Common myeloid progenitor, CD34-positive (primary cell): Measurements from ENCODE around the gene PLEKHA7.
A peak's percentile ranks its signal among the peaks of the same experiment; 100 is the strongest.

Experiments
- CTCF ChIA-PET: fragments of 350-600 bp; sonication (Branson Sonifier 250); formaldehyde crosslinking; loops from one replicate; lab custom pipeline; 2021; ENCODE audit warnings: antibody characterized with exemption; lab: Charles Lee
- POLR2A ChIA-PET: fragments of 350-600 bp; sonication (Branson Sonifier 250); formaldehyde crosslinking; loops from one replicate; lab custom pipeline; 2021; ENCODE audit warnings: antibody characterized with exemption; lab: Charles Lee
- DNase-seq, 3 donors: peaks; one replicate each; pipeline versions ENCODE4 v3.0.0 to v3.0.0-alpha.2; 2013
- H3K27ac ChIP-seq, 2 experiments: 1 replicate in 1 of 2; 2 replicates in 1 of 2; pipeline ENCODE4 v1.7.0; 2013; ENCODE audit warnings: inconsistent platforms in 2 of 2, low read length in 2 of 2, mild to moderate bottlenecking in 2 of 2, low read depth in 1 of 2, moderate library complexity in 1 of 2; ENCODE audit not compliant: severe bottlenecking in 2 of 2, insufficient read depth in 1 of 2, poor library complexity in 1 of 2
- H3K27me3 ChIP-seq, 5 experiments: replicated peaks in 2 of 5; 1 replicate in 3 of 5; 2 replicates in 2 of 5; pipeline versions ENCODE4 v1.6.1 to v1.7.0; 2013; ENCODE audit warnings: low read length in 4 of 5, mild to moderate bottlenecking in 2 of 5, moderate library complexity in 2 of 5, inconsistent platforms in 1 of 5; ENCODE audit not compliant: insufficient read depth in 5 of 5, control insufficient read depth in 4 of 5
- H3K36me3 ChIP-seq, 4 experiments: 1 replicate in 2 of 4; 2 replicates in 2 of 4; pipeline versions ENCODE4 v1.6.1 to v1.7.0; 2013; ENCODE audit warnings: low read length in 3 of 4, control low read depth in 1 of 4, mild to moderate bottlenecking in 1 of 4; ENCODE audit not compliant: control insufficient read depth in 4 of 4, insufficient read depth in 4 of 4
- H3K4me1 ChIP-seq, 4 experiments: 1 replicate in 3 of 4; 2 replicates in 1 of 4; pipeline versions ENCODE4 v1.6.1 to v1.7.1; 2013; ENCODE audit warnings: low read length in 3 of 4, mild to moderate bottlenecking in 3 of 4, control low read depth in 1 of 4, inconsistent platforms in 1 of 4, moderate library complexity in 1 of 4; ENCODE audit not compliant: control insufficient read depth in 4 of 4, insufficient read depth in 4 of 4; ENCODE audit errors: control extremely low read depth in 1 of 4
- H3K4me3 ChIP-seq, 7 experiments: 1 replicate in 4 of 7; 2 replicates in 3 of 7; pipeline versions ENCODE4 v1.5.1 to v1.7.0; 2013; ENCODE audit warnings: mild to moderate bottlenecking in 7 of 7, low read length in 6 of 7, moderate library complexity in 6 of 7, inconsistent platforms in 2 of 7, low read depth in 2 of 7, control low read depth in 1 of 7; ENCODE audit not compliant: insufficient read depth in 4 of 7, control insufficient read depth in 1 of 7; ENCODE audit errors: extremely low read depth in 1 of 7
- H3K9me3 ChIP-seq, 5 experiments: 1 replicate in 4 of 5; 2 replicates in 1 of 5; pipeline versions ENCODE4 v1.6.1 to v1.7.1; 2013; ENCODE audit warnings: low read length in 4 of 5, mild to moderate bottlenecking in 2 of 5, inconsistent platforms in 1 of 5, low read depth in 1 of 5, moderate library complexity in 1 of 5; ENCODE audit not compliant: control insufficient read depth in 4 of 5, insufficient read depth in 2 of 5; ENCODE audit errors: control extremely low read depth in 1 of 5
- WGBS: methylation state at CpG from one replicate; pipeline ENCODE4 v1.1.5; 2013; ENCODE audit not compliant: insufficient coverage; 5-methylcytosine and 5-hydroxymethylcytosine counted together

PLEKHA7 gene

DNA sequence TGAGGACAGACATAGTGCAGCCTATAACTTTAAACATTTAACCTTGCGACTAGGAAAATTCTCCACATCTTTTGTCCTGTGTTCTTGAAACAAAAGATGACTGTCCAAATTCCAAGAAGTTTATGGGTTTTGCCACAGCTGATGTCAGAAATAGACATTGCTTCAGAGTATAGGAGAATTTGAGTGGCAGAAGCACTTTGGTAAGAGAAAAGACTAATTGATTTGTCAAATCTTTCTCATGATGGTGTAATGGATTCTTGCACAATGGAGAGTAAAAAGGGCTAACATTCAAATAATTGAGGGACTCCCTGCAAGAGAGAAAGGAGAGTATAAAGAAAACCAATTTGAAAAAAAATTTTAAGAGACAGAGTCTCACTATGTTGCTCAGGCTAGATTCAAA lies 250.5 kb downstream of the PLEKHA7 start:
- POLR2A ChIA-PET: no interaction called here
- no peak overlapping the region for H3K4me3 ChIP-seq
- no peaks in the 10 kb centered on the region for H3K9me3 ChIP-seq
- 100% methylated on average over 1 of the region's 1 CpG for WGBS
- peaks cover 0 to 4% (median 0%) of the 10 kb centered on the region in 5 experiments for H3K27me3 ChIP-seq
- peaks cover 7 to 14% (median 10%) of the 10 kb centered on the region in 4 experiments for H3K4me1 ChIP-seq
- CTCF ChIA-PET: interaction anchor here (1.0 to 2.2 kb wide), 3 partner anchors 22 to 299 kb away, joined by 3 to 9 read pairs (median 3); no protein-coding TSS in a partner anchor
- no peak for DNase-seq
- no peak overlapping the region for H3K27ac ChIP-seq
- H3K36me3 ChIP-seq: no peaks in the 10 kb centered on the region

DNA sequence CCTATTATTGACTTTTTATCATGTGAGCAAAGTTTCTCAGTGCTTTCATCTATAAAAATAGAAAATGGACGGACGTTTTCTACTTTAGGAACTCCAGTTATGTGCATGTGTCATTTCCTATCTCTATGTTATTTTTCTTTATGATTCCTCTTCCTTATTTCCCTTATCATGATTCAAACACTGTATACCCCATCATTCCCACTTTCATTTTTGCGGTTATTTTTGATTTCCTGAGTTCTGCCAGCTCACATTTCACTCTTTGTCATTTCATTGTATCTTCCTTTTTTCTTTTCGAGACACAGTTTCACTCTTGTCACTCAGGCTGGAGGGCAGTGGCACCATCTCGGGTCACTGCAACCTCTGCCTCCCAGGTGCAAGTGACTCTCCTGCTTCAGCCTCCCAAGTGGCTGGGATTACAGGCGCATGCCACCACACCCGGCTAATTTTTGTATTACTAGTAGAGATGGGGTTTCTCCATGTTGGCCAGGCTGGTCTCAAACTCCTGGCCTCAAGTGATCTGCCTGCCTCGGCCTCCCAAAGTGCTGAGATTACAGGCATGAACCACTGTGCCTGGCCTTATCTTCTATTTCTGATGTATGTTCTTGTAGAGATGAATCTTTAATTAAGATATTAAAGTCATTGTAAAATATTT lies 254.2 kb downstream of the PLEKHA7 start:
- Histone ChIP-seq H3K36me3 (peaks cover 0 to 26% (median 11%) of the 10 kb centered on the region in 4 experiments), H3K4me3 (peak overlapping the region in 3 of 7 experiments; percentile 45 to 66 (median 50)), H3K27ac (peak overlapping the region; percentile 12 to 40), H3K9me3 (no peaks in the 10 kb centered on the region), H3K4me1 (peaks cover 7 to 15% (median 10%) of the 10 kb centered on the region in 4 experiments), H3K27me3 (no peaks in the 10 kb centered on the region)
- 48% methylated on average over 4 of the region's 8 CpGs for WGBS
- CTCF ChIA-PET: interaction anchor here (0.6 to 2.4 kb wide), 2 partner anchors 10 to 12 kb away, joined by 3 to 7 read pairs; no protein-coding TSS in a partner anchor
- DNase-seq: peak; percentile 41 to 51 (median 47)
- POLR2A ChIA-PET: no interaction called here

DNA sequence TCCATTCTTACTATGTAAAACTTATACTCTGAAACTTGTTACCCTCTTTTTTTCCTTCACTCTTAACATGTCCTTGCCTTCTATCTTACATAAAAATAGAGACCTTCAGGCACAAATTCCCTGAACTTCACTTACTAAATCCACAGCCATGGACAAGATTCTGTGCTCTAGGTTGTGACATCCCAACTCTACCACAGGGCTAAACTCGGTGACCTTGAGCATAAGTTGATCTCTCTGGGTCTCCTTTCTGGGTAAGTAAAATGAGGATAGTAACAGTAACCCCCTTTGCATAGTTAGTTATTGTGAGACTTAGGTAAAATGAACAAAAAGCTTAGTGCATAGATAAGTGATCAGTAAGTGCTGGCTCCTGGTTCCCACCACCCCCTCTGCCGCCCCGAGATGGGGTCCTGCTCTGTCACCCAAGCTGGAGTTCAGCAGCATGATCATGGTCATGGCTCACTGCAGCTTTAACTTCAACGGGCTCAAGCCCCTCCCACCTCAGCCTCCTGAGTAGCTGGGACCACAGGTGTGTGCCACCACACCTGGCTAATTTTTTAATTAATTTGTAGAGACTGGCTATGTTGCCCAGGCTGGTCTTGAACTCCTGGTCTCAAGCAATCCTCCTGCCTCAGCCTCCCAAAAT lies 255.7 kb downstream of the PLEKHA7 start:
- no peak for DNase-seq
- Histone ChIP-seq H3K27me3 (no peaks in the 10 kb centered on the region), H3K4me3 (peak overlapping the region in 1 of 7 experiments; percentile 15), H3K9me3 (no peaks in the 10 kb centered on the region), H3K4me1 (peaks cover 7 to 15% (median 10%) of the 10 kb centered on the region in 4 experiments), H3K36me3 (peaks cover 3 to 40% (median 18%) of the 10 kb centered on the region in 4 experiments), H3K27ac (no peak overlapping the region)
- WGBS: 94% methylated on average over 3 of the region's 4 CpGs
- ChIA-PET POLR2A (no interaction called here), CTCF (no interaction called here)

DNA sequence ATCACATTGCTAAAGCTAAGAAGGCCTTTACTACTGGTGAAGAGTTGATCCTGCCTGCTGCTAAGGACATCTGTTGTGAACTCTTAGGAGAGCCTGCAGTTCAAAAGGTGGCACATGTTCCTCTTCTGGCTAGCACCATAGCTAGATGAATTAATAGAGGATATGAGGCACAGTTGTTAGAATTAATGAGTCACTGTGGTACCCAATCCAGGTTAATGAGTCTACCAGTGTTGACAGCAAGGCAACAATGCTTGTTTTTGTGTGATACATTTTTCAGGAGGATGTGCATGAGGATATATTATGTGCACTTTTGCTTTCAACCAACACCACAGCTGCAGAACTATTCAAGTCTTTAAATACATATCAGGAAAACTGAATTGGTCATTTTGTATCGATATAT lies 263.8 kb downstream of the PLEKHA7 start:
- Histone ChIP-seq H3K9me3 (no peaks in the 10 kb centered on the region), H3K27ac (no peak overlapping the region), H3K27me3 (no peaks in the 10 kb centered on the region), H3K4me1 (no peaks in the 10 kb centered on the region), H3K36me3 (peaks cover 25 to 86% (median 56%) of the 10 kb centered on the region in 4 experiments), H3K4me3 (no peak overlapping the region)
- ChIA-PET CTCF (interaction anchor here (1.0 to 2.2 kb wide), 5 partner anchors 10 to 43 kb away, joined by 3 to 8 read pairs (median 3); no protein-coding TSS in a partner anchor), POLR2A (no interaction called here)
- DNase-seq: no peak
- WGBS: no CpG with 5 or more reads among the region's 1 CpG

DNA sequence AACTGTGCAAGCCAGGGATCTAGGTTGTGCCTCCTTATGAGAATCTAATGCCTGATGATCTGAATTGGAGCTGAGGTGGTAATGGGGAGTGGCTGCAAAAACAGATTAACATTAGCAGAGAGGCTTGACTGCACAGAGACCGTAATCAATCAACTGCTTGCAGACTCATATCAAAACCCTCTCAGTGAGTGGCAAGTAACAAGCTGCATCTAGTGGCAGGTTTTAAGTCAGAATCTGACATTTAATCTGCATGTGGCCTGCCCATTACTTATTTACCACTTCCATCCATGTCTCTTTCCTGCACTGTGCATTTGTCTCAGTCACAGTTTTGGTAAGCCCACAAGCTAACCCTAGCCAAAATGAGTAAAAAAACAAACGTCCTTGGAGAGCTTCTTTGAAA lies 264.5 kb downstream of the PLEKHA7 start:
- ChIA-PET CTCF (interaction anchor here (0.9 to 2.2 kb wide), 6 partner anchors 10 to 71 kb away, joined by 3 to 8 read pairs (median 3); no protein-coding TSS in a partner anchor), POLR2A (interaction anchor here (0.6 kb wide), 2 partner anchors 9 to 378 kb away, joined by 3 to 4 read pairs; no protein-coding TSS in a partner anchor)
- DNase-seq: no peak
- WGBS: 90% methylated on average over 2 of the region's 2 CpGs
- Histone ChIP-seq H3K27ac (no peak overlapping the region), H3K27me3 (no peaks in the 10 kb centered on the region), H3K36me3 (peaks cover 25 to 87% (median 57%) of the 10 kb centered on the region in 4 experiments), H3K9me3 (no peaks in the 10 kb centered on the region), H3K4me3 (no peak overlapping the region), H3K4me1 (no peaks in the 10 kb centered on the region)

DNA sequence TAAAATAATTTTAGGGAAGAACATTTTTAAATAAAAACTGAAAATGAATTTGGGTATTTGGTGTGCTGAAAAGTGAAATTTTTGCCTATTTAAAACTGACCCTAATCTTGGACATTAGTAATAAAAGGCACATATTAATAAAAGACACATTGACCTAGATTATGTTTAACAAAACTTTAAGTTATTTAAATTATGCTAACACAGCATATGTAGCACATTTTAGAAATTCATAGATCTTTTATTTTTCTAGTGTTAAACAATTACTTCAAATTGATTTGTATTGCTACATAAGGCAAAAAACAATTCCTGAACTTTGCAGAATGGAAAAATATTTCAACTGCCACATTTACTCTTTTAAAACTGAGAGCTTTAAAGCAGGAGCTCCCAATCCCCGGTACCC lies 265.1 kb downstream of the PLEKHA7 start:
- Histone ChIP-seq H3K36me3 (peaks cover 25 to 88% (median 56%) of the 10 kb centered on the region in 4 experiments), H3K27me3 (no peaks in the 10 kb centered on the region), H3K4me1 (no peaks in the 10 kb centered on the region), H3K9me3 (no peaks in the 10 kb centered on the region), H3K4me3 (no peak overlapping the region), H3K27ac (no peak overlapping the region)
- whole genome bisulfite sequencing: 100% methylated on average over 1 of the region's 1 CpG
- ChIA-PET CTCF (interaction anchor here (0.9 to 1.8 kb wide), 3 partner anchors 11 to 71 kb away, joined by 3 to 7 read pairs (median 3); no protein-coding TSS in a partner anchor), POLR2A (no interaction called here)
- DNase-seq: no peak
